Cardiac septum (tissue), 1 donor: ENCODE measurements around the gene MET. TPM values are rescaled to one million over a fixed set of nuclear protein-coding genes. Genes with fewer than 3 reads are reported as not detected.
"Not testable (repeated sequence)": the region's sequence is repeated elsewhere in the genome, so short reads cannot be mapped to it uniquely, and the experiment has no call there.

Experiments used
- DNase-seq: peaks from one replicate; pipeline ENCODE4 v3.0.0-alpha.2; 2020; ENCODE audit warnings: low spot score
- intact Hi-C: fragments of 100-400 bp; cut with DNase I; formaldehyde crosslinking; loops from one replicate; pipeline ENCODE4 v1.14.0; 2022
- total RNA-seq: library from RNA; stranded (reverse); fragmentation: NEBNext Ultra II Directional; extraction: Animal tissue kit (Norgen Biotek cat#: 25700); gene quantifications from one replicate; pipeline ENCODE4 v1.2.1, GENCODE V29; 2021
- donor health status: DM: no; HTN: no; CAD: no.

MET gene
- total RNA-seq, 1 donor from 2014 or later, result 9.2 TPM

DNA sequence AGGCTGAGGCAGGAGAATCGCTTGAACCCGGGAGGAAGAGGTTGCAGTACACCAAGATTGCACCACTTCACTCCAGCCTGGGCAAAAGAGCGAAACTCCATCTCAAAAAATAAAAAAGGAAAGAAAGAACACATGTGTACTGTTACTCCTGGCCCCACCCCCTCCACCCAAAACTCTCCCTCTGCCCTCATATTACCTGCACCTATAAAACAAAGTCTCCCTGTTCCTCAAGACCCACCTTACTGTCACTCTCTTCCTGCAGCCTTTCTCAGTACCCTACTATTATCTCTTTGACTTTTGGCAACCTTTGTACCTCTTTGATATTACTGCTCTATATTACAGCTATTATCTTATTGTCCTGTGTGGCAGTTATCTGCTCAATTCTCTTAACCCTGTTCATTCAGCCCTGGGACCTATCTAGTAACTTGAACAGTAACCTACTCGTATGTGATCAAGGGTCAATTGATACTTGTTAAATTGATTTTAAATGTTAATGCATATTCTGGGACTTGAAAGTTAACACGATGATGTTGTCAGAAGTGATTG is 121.9 kb downstream of the MET start:
- DNase-seq, result no peak
- intact Hi-C loops, result no loop called here

DNA sequence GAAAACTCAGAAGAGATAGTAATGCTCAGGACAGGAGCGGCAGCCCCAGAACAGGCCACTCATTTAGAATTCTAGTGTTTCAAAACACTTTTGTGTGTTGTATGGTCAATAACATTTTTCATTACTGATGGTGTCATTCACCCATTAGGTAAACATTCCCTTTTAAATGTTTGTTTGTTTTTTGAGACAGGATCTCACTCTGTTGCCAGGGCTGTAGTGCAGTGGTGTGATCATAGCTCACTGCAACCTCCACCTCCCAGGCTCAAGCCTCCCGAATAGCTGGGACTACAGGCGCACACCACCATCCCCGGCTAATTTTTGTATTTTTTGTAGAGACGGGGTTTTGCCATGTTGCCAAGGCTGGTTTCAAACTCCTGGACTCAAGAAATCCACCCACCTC is 124.5 kb downstream of the MET start:
- intact Hi-C loops, result no loop called here
- DNase-seq, result no peak

DNA sequence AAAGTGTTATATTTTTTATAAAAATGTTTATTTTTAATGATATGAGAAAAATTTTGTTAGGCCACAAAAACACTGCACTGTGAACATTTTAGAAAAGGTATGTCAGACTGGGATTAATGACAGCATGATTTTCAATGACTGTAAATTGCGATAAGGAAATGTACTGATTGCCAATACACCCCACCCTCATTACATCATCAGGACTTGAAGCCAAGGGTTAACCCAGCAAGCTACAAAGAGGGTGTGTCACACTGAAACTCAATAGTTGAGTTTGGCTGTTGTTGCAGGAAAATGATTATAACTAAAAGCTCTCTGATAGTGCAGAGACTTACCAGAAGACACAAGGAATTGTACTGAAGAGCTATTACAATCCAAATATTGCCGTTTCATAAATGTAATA is 125.6 kb downstream of the MET start:
- intact Hi-C loops, result no loop called here
- DNase-seq, result no peak

DNA sequence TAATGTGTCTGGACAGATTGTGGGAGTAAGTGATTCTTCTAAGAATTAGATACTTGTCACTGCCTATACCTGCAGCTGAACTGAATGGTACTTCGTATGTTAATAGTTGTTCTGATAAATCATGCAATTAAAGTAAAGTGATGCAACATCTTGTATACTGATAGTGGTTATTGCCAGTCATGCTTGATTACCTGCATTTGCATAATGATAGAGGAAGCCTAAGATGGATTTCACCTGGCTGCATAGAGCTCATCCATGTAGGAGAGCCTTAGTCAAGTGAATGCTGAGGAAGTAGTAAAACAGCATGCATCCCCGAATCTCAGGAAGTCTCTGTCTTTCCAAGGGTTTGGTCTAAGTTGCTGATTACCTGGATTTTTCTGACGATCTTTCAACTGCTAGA is 126.2 kb downstream of the MET start:
- intact Hi-C loops, result no loop called here
- DNase-seq, result no peak

DNA sequence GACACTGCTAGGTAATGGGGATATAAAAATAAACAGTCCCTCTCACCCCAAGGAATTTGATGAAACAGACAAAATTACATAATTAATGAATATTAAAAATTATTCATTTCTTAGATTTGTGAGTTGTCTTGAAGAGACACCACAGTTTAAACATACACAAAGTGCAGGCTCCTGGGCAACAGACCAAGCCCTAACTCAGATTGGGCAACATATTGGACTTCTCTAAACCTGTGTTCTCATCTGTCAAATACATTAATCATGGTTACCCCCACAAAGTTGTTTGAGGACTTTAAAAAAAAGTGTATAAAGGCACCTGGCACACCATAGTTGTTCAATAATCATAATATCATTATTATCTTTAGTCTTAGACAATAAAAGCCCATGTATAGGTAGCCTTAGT is 127.9 kb downstream of the MET start:
- no peak for DNase-seq
- intact Hi-C loops, result loop anchor here (10.0 kb wide), 1 partner anchor 275 kb away; the partner anchor contains the start of gene CAV1

DNA sequence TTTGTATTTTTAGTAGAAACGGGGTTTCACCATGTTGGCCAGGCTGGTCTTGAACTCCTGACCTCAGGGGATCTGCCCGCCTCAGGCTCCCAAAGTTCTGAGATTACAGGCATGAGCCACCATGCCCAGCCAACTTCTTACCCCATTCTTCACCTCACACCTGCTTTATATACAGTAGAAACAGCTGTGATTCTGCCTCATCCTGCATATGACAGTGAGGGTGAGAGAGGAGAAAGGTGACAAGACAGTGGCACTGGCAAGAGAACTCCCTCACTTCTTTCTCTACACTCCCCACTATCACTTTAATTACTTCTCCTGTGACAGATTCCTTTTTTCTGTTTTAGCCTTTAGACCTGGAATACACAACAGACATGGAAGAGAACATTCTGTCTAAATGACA is 128.6 kb downstream of the MET start:
- no peak for DNase-seq
- intact Hi-C loops, result loop anchor here (10.0 kb wide), 1 partner anchor 276 kb away; the partner anchor contains the start of gene CAV1

DNA sequence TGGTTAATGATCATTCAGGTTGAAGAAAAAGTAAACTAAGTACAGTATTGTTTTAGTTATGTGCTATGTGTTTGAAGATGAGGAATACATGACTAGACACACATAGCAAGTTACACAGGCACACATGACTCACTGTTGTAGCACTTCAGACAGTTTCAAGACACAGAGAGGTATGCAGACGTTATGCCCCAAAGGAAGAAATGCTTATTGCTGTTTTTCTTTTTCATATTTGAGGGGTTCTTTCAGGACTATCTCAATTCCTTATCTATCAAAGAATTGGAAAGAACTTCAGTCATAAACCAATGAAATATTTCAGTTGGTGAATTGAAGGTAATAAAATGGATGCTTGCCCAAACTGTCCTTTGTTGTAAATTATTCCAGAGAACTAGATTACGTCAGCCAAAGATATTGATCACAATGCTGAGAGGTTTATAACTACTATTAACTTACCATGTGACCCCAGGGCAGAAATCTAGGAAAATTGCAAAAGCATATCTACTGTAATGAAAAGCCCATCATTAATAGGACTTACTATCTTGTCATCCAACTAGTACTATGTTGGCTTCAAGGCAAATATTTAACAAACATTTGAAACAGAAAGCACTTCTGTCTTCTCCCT is 129.2 kb downstream of the MET start:
- DNase-seq, result no peak
- intact Hi-C loops, result loop anchor here (10.0 kb wide), 1 partner anchor 276 kb away; the partner anchor contains the start of gene CAV1

DNA sequence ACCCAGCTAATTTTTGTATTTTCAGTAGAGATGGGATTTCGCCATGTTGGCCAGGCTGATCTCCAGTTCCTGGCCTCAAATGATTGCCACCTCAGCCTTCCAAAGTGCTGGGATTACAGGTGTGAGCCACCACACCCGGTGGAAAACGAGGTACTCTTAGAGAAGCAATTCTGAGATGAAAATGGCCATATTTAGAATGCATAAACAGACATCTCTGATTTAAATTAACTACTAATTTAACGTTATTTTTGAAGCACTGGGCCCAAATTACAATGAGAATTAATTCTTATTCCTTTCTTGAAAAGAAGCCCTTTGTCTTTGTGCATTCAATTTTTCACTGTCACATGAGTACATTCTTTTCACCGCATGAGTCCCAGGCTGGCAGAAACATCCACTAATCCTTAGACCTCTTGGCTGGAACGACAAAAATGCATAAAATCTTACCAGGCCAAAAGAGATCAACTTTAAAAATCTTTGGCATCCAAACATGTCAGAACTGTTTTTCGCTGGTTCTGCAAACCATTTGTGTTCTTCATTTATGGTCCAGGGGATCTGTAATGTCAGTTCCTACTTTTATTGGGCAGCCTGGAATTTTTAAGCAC is 130.2 kb downstream of the MET start:
- no peak for DNase-seq
- intact Hi-C loops, result loop anchor here (10.0 kb wide), 1 partner anchor 277 kb away; the partner anchor contains the start of gene CAV1

DNA sequence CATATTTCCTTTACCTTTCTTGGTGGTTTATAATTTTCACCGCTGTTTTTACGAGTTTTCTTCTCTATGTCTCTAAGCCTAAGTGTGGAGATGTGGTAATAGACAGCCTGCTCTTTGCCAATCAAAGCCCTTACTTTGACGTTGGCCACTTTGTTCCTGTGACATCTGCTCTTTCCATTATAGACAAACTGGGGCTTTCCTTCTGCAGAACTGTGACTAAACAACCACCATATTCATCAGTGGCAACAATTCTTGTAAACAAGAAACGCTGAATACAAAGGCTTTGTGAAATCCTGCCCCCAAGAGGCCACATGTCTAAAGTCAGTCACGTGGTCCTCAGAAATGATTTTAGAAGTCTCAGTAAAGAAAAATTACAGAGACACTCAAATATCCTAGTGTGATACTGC is 130.8 kb downstream of the MET start:
- DNase-seq, result no peak
- intact Hi-C loops, result loop anchor here (10.0 kb wide), 1 partner anchor 278 kb away; the partner anchor contains the start of gene CAV1

DNA sequence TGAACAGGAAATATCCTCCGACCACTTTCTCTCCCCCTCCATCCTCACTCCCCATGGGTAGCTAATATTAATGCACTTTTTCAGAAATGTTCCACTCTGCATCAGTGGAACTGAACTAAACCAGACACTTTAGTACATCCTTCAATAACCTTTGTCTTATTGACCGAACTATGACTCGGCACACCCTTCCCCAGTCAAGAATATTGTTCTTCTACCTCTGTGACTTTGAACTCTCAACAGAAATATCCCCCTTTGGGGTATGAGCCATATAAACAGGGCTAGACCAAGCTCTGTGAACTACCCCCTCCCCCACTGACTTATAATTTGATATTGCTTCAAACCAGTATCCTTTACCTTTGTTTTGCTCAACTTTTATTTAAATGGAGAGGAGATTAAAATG is 132.5 kb downstream of the MET start:
- DNase-seq, result no peak
- intact Hi-C loops, result loop anchor here (10.0 kb wide), 1 partner anchor 280 kb away; the partner anchor contains the start of gene CAV1

DNA sequence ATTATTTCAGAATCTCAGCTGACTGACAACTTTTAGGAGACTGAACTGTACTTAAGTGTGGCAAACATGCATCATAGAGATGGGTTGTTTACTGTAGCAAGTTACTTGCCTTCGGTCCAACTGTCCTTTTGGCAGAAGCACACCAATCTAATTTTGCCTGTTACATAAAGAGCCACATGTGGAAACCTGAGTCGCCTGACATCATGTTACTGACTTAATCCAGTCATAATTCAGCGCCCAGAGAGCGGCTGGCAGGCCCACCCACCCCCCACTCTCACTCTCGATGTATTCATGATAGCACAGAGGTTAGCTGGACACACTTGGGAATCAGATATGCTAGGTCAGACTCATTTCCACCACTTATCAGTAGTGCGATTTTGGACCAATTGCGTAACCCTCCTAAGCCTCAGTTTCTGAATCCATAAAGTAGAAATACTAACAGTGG is 133.1 kb downstream of the MET start:
- intact Hi-C loops, result loop anchor here (1.0 to 10.0 kb wide), 4 partner anchors 133 to 548 kb away; partner anchors contain the start of genes CAV1 and MET
- DNase-seq, result no peak

DNA sequence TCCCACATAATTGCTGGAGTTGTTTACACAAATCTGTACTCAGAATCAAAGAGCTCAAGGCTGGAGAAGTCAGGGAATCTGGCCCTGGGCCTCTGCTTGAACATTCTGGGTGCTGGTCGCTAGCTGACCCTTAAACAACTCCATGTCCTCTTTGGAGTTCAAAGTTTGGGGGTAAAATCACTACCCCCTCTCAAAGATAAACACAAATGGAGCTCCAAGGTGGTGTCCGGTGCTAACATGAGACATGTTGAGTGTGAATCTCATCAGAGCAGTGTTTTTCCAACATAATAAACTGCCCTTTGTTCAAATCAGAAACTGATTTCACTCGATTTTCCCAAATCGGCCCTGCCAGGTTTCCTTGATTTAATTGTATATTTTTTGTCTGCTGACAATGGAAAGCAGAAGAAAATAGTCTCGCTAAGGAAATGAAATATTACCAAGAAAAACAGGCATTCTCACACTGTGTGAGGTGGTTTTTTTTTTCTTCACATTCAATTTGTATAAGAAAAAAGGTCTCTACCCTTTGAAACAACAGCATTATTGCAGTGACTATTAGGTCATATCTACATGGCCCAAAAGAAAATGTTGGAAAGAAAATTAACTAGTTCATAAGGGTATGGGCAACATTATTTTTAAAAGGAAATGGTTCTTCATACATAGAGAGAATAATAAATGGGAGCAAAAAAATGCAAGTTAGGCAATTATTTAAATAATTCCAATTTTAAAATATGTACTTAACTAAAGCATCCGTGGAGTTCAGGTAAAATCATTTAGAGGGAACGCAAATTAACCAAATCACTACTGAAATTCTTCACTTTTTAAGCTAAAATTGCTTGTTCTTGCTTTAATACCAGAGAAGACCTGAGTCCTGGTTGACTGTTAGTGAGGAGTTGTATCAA is 134.3 kb downstream of the MET start:
- no peak for DNase-seq

DNA sequence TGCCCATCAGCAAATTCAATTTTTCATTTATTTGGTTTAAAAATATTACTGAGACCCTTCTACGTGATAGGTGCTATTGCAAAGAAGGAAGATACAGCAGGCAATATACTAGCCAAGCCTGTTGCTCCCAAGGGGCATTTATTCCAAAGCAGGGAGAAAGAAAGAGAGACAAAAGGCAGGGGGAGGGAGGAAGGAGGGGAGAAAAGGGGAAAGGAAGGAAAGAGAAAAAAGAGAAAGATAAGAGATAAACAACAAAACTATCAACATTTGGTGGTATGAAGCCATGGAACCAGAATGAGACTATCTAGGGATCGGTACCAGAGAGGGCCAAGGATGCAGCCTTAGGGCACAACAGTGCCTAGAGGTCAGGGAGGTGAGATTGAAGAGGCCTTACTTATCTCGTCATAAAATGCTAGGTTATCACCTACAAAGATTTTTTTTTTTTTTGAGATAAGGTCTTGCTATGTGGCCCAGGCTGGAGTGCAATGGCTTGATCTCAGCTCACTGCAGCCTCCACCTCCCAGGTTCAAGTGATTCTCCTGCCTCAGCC is 135.1 kb downstream of the MET start:
- intact Hi-C loops, result loop anchor here (5.0 to 10.0 kb wide), 3 partner anchors 135 to 550 kb away; partner anchors contain the start of genes CAV1 and MET
- no peak for DNase-seq

More for the DNA sequence above, 134.3 kb downstream of the MET start:
- intact Hi-C loops, result loop anchor here (5.0 to 10.0 kb wide), 3 partner anchors 134 to 549 kb away; partner anchors contain the start of genes CAV1 and MET

DNA sequence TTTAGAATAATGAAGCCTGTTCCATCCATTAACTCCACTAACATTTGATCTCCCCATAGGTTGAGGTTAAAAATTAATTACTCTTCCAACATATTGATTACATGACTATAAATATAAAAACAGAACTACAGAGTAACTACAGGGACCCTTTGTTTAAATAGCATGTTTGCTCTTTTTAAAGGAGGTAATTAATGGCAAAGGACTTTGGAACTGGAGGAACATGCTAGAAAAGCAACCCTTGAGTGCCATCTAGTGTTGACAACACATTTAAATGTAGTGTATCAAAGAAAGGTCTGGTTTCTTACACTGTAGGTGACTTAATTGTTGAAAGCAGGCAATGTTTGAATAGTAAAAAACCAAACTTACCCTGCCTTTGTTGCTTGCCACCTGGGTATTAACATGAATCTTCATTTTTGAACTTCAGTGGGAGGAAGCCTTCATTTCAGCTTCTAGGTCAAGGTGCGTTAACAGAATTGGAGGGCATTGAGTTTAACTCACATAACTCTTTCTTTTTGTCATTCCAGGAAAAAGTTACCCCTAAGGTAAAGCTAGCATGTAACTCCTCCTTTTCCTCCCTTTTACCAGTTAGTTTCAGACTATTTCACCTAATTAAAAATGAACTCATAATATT is 137.8 kb downstream of the MET start:
- intact Hi-C loops, result loop anchor here (2.0 to 10.0 kb wide), 4 partner anchors 137 to 635 kb away; partner anchors contain the start of genes CAV1 and MET
- no peak for DNase-seq

DNA sequence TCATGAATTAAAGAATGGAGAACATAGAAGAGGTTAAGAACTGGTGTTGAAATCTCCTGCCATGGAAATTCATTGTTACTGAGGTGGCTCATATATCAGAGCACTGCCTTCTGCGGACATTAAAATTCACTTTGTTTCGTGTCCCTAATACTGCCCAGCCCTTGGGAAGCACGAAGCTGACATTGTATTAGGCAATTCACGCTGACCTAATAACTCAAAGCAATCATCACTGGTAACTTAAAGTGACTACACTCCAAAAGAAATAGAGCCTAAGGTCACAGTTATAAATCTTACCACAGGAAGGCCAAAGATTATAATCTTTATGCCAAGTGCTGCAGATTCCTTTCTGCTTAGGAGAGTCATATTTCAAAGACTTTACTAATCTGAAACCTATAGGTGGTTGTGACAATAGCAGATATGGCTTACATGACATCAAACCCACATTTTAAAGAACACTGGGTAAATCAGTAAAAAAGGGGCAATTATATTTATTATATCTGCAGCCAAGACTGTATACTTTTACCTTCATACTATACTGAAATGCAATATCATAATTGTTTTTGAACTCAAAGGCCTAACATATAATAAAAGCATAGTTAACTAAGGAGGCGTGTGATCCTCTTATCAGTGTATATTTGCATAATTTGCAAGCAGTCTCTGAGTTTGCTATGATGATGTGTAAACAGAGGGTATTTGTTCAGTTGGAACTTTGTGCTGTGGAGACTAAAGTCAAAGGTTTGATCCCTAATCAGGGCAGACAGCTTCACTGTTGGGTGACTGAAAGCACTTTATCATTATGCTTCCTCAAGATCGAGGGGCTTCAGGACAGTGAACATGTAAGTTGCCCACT is 138.5 kb downstream of the MET start:
- intact Hi-C loops, result loop anchor here (2.0 kb wide), 1 partner anchor 636 kb away; no protein-coding TSS in a partner anchor
- DNase-seq, result no peak

DNA sequence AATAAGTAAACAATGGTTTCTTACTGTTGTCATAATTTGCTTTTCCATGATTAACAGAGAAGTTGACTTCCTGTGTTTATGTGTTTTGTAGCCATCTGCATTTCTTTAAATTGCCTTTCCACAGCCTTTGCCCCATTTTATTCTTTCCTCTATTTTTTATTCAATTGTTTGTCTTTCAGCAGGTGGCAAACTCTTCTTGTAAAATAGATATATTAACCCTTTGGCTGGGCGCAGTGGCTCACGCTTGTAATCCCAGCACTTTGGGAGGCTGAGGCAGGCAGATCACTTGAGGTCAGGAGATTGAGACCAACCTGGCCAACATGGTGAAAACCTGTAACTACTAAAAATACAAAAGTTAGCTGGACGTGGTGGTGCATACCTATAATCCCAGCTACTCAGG is 139.8 kb downstream of the MET start:
- intact Hi-C loops, result loop anchor here (2.0 kb wide), 1 partner anchor 637 kb away; no protein-coding TSS in a partner anchor
- no peak for DNase-seq

DNA sequence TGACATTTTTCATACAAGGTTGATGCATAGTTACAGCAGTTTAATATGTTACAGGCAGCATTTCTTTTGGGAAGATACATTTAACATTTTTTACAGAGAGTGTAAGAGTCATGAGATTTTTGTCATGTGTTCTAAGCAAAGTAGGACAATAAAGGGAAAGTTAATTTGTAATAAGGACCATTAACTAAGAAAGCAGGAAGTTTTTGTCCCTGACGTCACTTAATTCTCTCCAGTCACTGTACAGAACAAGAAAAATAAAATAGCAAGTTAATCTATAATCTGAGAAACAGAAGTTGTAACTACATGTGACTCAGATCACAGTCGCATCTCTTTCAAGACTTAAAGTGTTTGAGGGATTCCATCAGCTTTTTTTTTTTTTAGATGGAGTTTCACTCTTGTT is 140.9 kb downstream of the MET start:
- DNase-seq, result no peak
- intact Hi-C loops, result no loop called here

DNA sequence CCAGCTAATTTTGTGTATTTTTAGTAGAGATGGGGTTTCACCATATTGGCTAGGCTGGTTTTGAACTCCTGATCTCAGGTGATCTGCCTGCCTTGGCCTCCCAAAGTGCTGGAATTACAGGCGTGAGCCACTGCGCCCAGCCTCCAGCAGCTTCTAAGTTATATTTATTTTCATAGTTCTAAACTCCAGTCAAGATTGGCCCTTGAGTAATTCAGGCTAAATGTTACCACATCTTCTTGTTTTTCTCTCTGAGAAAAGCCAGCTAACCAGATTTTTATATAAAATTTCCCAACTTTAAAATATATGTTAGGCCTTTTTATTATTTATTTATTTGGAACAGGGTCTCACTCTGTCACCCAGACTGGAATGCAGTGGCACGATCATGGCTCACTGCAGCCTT is 141.4 kb downstream of the MET start:
- intact Hi-C loops, DNase-seq: not testable (repeated sequence)
